ENCODE results near the gene CLIC4.
A peak's percentile ranks its signal among the peaks of the same experiment; 100 is the strongest.
"Not testable (repeated sequence)": the region's sequence is repeated elsewhere in the genome, so short reads cannot be mapped to it uniquely, and the experiment has no call there.

The CLIC4 gene

DNA sequence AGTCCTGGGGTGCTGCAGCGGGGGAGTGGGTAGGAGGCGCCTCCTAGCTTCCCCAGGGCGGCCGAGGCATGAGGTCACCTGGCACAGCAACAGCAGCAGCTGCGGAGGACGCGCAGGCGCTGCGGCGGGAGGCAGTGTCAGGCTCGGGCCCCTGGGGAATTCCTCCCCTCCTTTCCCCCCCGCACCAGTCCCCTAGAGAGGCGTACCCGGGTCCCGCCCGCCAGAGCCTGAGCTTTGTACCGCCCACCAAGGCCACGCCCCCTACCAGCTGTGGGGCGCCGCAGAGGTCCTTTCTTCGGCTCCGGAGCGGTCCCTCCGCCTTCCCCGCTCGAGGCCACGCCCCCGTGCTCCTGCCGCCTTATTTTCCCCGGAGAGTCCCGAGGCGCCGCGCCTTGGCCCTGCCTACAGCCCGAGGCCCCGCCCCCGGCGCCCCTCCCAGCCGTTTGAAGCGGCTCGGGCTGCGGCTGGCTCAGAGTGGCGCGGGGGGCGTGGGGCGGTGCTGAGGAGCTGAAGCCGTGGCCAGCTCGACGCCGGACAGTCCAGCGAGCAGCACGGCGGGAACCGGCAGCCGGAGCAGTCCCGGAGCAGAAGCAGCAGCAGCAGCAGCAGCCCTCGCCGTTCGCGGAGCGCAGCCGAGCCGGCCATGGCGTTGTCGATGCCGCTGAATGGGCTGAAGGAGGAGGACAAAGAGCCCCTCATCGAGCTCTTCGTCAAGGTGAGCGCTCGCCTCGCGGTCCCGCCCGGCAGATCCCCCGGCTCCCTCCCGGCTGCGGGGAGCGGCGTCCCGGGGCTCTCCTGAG lies at the start of gene CLIC4:
TSS of gene CLIC4 (plus strand) at position 537 of the 800 bp plus-strand sequence. CDS start at position 644, 107 bp downstream.
- DNase-seq, result peak; percentile 96
- in situ Hi-C loops (cut with HindIII; ENCODE audit: low pct_ligation_motif_present, low pct_unique_long_range_greater_than_20kb, low sequenced_read_pairs), result no loop called here

DNA sequence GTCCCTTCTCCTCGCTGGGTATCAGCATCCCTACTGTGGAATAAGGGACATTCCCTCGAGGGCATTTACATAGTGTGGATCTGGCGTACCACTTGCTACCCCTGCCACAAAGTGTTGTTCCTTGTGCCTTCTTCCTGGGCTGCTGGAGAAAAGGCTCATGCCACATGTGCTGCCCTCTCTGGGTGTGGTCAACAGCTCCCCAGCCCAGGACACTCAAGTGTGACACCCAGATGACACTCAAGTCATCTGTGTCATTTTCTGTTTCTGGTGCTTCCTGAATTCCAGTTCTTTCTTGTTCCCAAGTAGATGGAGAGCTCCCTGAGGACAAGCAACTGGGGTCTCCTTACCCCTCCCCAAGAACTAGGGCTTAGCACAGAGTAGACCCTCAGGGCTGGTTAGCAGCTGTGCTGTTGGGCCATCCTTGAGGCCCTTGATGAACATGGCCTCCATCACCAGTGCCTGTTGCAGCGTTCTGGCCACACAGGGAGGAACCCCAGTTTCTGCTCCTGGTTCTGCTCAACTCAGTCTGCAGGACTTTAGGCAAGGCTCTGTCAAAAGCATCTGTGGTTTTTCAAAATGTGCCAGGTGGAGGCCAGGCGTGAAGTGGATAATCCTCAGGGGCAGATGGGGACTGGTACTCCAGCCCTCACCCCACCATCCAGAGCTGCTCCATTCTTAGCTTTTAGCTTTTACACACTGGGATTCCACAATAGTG lies 49.0 kb upstream of the CLIC4 start:
- in situ Hi-C loops (cut with HindIII; ENCODE audit: low pct_ligation_motif_present, low pct_unique_long_range_greater_than_20kb, low sequenced_read_pairs), result no loop called here
- no peak for DNase-seq

DNA sequence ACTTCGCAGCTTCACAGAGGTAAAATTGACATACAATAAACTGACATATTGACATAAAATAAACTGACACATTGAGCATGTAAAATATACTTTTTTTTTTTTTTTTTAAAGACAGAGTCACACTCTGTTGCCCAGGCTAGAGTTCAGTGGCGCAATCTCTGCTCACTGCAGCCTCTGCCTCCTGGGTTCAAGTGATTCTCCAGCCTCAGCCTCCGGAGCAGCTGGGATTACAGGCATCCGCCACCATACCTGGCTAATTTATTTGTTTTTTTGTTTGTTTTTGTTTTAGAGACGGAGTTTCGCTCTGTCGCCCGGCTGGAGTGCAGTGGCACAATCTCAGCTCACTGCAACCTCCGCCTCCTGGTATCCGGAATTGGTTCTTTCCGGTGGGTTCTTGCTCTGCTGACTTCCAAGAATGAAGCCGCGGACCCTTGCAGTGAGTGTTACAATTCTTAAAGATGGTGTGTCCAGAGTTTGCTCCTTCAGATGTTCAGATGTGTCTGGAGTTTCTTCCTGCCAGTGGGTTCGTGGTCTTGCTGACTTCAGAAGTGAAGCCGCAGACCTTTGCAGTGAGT lies 48.4 kb upstream of the CLIC4 start:
- no peak for DNase-seq
- in situ Hi-C loops (cut with HindIII; ENCODE audit: low pct_ligation_motif_present, low pct_unique_long_range_greater_than_20kb, low sequenced_read_pairs), result no loop called here

DNA sequence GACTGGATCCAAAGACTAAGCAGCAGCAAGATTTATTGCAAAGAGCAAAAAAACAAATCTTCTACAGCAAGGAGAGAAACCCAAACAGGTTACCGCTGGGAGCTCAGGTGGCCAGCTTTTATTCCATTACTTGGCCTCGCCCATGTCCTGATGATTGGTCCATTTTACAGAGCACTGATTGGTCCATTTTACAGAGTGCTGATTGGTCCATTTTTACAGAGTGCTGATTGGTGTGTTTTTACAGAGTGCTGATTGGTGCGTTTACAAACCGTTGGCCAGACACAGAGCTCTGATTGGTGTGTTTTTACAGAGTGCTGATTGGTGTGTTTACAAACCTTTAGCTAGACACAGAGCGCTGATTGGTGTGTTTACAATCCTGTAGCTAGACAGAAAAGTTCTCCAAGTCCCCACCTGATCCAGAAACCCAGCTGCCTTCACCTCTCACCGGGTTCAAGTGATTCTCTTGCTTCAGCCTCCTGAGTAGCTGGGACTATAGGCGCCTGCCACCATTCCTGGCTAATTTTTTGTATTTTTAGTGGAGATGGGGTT lies 47.7 kb upstream of the CLIC4 start:
- DNase-seq; in situ Hi-C loops (cut with HindIII; ENCODE audit: low pct_ligation_motif_present, low pct_unique_long_range_greater_than_20kb, low sequenced_read_pairs): not testable (repeated sequence)

DNA sequence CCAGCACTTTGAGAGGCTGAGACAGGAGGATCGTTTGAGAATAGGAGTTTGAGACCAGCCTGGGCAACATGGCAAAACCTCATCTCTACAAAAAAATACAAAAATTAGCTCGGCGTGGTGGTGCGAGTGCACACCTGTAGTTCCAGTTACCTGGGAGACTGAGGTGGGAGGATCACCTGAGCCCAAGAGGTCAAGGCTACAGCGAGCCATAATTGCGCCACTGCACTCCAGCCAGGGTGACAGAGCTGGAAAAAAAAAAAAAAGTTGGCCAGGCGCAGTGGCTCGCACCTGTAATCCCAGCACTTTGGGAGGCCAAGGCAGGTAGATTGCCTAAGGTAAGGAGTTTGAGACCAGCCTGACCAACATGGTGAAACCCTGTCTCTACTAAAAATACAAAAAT lies 46.9 kb upstream of the CLIC4 start:
- DNase-seq; in situ Hi-C loops (cut with HindIII; ENCODE audit: low pct_ligation_motif_present, low pct_unique_long_range_greater_than_20kb, low sequenced_read_pairs): not testable (repeated sequence)

DNA sequence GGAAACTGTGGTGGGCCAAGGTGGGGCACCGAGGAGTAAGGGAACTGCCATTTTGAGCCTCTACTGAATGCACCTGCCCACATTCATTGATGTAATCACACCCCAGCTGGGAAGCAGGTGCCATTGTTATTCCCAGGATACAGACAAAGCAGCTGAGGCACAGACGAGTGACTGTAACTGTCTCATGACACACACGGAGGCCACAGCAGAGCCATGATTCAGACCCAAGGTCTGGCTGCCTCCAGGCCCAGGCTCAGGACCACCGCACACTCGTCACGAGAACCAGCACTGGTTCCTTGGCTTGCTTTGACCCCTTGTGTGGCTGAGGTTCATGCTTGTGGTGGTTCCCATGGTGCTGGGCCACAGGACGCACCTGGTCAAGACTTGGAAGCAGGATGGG lies 45.6 kb upstream of the CLIC4 start:
- no peak for DNase-seq

DNA sequence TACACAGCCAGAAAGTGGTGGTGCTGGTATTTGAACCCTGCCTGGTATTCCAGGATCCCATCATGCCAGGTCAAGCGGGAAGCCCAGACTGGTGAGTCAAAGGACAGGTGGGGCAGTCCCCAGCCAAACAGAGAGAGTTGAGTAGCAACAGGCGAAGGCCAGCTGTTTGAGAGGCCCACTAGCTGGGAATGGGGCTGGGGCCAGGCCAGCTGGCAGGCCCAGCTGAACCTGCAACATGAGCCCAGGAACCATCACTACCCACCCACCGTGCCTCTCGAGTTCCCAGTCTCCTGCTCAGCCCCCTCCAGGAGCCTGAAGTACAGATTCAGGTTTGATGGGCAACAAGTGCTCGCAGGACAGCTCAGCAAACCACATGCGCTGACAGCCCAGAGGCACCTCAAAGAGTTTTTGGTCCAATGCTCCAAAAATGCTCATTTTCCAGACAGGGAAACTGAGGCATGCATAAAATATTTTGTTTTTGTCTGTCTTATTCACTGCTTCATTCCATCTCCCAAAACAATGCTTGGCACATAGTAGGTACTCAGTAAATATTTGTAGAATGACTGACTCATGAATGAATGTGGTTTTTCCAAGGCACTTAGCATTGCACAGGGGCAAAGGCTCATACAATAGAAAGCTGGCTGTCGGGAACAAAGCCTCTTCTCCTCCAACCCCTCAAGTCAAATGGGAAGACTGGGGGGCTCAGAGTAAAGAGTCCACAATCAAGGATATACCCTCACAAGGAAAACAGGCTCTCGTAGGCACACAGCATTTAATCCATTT lies 42.5 kb upstream of the CLIC4 start:
- in situ Hi-C loops (cut with HindIII; ENCODE audit: low pct_ligation_motif_present, low pct_unique_long_range_greater_than_20kb, low sequenced_read_pairs), result no loop called here
- peak; percentile 14 for DNase-seq

More for the DNA sequence above, 45.6 kb upstream of the CLIC4 start:
- in situ Hi-C loops (cut with HindIII; ENCODE audit: low pct_ligation_motif_present, low pct_unique_long_range_greater_than_20kb, low sequenced_read_pairs), result no loop called here

DNA sequence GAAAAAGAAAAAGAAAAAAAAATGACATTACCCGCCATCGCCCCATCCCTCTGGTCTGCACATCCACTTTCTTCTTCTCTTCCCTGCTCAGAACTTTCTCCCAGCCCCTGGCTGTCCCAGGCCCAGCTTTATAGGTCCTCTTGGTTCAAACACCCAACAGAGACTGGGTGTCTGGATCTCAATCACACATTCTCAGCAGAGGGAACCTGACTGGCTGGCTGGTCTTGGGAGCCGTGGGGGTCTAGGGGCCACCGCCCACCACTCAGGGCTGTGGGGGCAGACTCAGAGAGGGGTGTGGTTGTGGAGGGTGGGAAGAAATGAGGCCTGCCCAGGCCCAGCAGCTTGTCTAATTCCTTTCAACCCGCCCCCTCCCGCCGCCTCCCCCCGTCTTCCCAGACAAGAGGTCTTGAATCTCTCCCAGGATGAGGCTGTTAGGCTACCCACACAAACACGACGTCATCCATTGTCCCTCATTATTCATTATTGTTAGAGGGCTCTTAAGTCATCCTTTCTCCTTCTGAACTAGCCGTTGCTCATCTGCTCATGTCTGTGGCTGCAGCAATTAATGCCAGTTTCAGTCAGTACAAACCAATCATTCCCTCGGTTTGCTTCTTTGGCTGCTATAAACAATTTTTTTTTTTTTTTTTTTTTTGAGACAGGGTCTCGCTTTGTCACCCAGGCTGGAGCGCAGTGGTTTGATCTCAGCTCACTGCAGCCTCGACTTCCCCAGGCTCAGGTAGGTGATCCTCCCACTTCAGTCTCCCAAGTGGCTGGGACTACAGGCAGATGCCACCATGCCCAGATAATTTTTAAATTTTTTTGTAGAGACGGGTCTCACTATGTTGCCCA lies 40.6 kb upstream of the CLIC4 start:
- in situ Hi-C loops (cut with HindIII; ENCODE audit: low pct_ligation_motif_present, low pct_unique_long_range_greater_than_20kb, low sequenced_read_pairs), result no loop called here
- no peak for DNase-seq

DNA sequence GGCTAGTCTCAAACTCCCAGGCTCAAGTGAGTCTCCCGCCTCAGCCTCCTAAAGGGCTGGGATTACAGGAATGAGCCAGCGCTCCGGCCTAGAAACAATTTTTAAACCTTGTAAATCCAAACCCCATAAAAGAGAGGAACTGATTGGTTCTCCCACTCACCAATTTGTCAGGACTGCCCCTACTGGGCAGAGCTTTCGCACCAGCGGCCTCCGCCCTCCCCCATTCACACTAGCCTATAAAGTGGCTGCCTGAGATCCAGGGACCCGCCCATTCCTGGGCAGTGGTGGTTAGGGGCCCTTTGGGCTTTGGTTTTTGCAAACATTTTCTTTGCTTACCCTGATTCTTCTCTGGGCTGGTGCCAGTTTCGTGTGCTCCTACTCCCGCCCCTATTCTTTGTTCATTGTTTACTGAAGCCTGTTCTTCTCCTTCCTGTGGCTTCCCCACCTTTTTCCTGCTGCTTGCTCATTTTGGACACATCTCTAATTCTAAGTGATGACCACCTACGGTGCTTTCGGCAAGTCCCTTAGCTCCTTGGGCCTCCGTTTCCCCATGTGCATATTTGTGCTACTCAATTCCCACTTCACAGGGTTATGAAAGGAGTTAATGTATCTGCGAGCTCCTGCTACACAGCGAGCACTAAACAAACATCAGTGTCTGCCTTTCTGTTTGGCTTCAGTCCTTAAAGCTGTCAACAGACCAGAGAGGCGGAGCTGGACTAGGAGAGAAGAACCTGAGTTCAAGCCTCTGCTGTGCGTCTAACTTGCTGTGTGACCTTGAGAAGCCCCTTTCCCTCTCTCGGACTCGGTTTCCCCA lies 39.8 kb upstream of the CLIC4 start:
- in situ Hi-C loops (cut with HindIII; ENCODE audit: low pct_ligation_motif_present, low pct_unique_long_range_greater_than_20kb, low sequenced_read_pairs), result no loop called here
- peak; percentile 90 for DNase-seq

DNA sequence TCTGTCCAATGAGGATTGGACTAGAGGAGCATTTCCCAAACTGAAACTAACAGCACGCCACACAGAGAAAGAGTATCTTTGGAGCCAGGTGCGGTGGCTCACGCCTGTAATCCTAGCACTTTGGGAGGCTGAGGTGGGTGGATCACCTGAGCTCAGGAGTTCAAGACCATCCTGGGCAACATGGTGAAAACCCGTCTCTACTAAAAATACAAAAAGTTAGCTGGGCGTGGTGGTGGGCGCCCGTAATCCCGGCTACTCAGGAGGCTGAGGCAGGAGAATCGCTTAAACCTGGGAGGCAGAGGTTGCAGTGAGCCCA lies 39.2 kb upstream of the CLIC4 start:
- in situ Hi-C loops (cut with HindIII; ENCODE audit: low pct_ligation_motif_present, low pct_unique_long_range_greater_than_20kb, low sequenced_read_pairs); DNase-seq: not testable (repeated sequence)

DNA sequence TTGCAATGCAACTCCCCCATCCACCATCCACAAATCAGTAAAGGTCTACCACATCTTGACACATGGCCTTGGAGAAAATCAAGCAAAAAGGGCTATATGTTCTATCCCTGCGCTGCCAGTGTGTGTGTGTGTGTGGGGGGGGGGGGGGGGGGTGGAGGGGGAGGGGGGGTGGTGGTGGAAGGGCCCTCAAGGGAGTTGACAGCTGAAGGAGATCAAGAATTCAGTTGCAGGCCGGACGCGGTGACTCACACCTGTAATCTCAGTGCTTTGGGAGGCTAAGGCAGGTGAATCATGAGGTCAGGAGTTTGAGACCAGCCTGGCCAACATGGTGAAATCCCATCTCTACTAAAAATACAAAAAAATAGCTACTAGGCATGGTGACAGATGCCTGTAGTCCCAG lies 37.6 kb upstream of the CLIC4 start:
- in situ Hi-C loops (cut with HindIII; ENCODE audit: low pct_ligation_motif_present, low pct_unique_long_range_greater_than_20kb, low sequenced_read_pairs), result no loop called here
- no peak for DNase-seq

DNA sequence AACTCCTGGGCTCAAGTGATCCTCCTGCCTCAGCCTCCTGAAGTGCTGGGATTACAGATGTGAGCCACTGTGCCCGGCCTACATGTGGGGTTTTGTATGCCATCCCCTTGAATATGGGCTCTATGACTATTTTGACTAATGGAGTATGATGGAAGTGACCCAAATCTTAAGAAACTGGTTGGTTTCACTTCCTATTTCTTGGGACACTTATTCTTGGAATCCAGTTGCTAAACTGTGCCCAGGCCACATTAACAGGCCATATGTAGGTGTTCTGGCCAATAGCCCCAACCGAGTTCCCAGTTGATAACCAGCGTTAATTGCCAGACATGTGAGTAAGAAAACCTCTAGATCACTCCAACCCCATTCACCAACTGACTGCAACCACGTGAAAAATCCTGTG lies 36.3 kb upstream of the CLIC4 start:
- in situ Hi-C loops (cut with HindIII; ENCODE audit: low pct_ligation_motif_present, low pct_unique_long_range_greater_than_20kb, low sequenced_read_pairs), result no loop called here
- no peak for DNase-seq

DNA sequence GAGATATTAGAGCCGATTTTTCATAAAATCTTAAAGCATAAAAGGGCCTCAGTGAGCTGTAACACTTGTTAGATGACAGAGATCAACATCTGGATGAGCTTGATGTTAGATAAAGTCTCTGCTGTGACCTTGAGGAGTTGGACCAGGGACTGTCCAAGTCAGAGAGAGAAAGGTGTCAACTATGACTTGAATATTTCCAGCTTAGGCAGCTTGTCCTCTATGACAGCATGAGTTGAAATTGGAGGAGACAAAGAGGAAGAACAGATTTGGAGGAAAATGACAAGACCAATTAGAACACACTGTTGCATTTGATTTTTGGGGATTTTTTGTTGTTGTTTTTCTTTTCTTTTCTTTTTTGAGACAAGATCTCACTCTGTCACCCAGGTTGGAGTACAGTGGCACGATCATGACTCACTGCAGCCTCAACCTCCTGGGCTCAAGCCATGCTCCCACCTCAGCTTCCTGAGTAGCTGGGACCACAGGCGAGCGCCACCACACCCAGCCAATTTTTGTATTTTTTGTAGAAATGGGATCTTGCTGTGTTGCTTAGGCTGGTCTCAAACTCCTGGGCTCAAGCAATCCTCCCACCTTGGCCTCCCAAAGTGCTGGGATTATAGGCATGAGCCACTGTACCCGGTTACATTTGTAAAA lies 35.3 kb upstream of the CLIC4 start:
- in situ Hi-C loops (cut with HindIII; ENCODE audit: low pct_ligation_motif_present, low pct_unique_long_range_greater_than_20kb, low sequenced_read_pairs), result no loop called here
- DNase-seq, result no peak

DNA sequence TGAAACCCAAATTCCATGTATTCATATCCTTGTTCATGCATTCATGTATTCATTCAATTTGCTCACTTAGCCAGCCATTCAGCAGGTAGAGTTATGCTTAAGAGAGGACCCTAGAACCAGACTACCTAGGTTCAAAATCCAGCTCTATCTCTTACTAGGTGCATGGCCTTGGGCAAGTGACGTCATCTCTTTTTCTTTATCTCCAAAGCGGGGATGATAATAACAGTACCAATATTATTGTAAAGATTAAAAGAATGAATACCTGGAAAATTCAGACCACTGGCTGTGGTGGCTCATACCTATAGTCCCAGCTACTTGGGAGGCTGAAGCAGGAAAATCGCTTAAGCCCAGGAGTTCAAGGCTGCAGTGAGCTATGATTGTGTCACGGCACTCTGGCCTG lies 33.9 kb upstream of the CLIC4 start:
- in situ Hi-C loops (cut with HindIII; ENCODE audit: low pct_ligation_motif_present, low pct_unique_long_range_greater_than_20kb, low sequenced_read_pairs), result no loop called here
- no peak for DNase-seq

DNA sequence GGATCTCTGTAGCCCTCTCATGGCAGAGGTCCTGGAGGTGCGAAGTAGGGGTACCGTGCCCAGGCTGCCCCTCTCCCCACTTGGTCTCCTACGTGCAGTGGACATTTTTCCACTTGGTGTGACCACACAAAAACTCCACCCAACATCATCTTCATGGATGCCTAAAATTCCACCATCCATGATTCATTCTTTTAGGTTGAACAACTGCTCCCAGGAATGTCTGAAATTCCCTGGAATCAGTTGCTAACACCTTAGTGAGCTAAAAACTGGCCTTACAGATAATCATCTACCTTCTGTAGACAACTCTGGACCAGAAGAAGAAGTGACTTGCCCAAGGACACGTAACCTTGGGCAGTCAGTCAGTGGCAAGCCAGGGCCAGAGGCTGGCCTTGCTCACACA lies 32.1 kb upstream of the CLIC4 start:
- in situ Hi-C loops (cut with HindIII; ENCODE audit: low pct_ligation_motif_present, low pct_unique_long_range_greater_than_20kb, low sequenced_read_pairs), result no loop called here
- DNase-seq, result peak; percentile 37

DNA sequence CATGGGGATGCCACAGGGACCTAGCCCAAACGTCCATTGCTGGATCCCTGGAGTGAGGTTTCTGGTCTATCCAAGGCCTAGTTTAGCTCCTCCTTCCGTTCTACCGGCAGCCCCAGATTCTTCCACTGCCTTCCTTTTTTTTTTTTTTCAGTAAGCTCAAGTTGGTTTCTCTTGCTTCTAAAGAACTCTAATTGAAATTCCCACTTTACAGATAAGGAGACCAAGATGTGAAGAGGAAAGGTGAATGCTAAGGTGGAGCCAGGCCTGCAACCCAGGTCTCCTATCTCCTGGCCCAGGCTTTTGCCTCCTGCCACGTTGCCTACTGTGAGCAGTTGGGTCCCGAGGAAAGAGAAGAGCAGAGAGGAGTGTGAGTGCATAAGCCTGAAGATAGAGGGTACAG lies 31.5 kb upstream of the CLIC4 start:
- DNase-seq, result no peak
- in situ Hi-C loops (cut with HindIII; ENCODE audit: low pct_ligation_motif_present, low pct_unique_long_range_greater_than_20kb, low sequenced_read_pairs), result no loop called here
